Bronchial epithelial cell (primary cell): Measurements from ENCODE around the gene DENND1A. TPM values are rescaled to one million over a fixed set of nuclear protein-coding genes. Genes with fewer than 3 reads are reported as not detected.

Source experiments
- DNase-seq: peaks from one replicate; pipeline ENCODE4 v3.0.0-alpha.2; 2010; ENCODE audit warnings: low read depth
- FAIRE-seq: peaks from 2 replicates; lab custom pipeline; 2011; peaks lifted over from hg19 to GRCh38; lab: Jason Lieb, UNC
- H3K27me3 ChIP-seq: 2 replicates; pipeline ENCODE4 v1.5.1; 2011; ENCODE audit warnings: low read length; ENCODE audit not compliant: control insufficient read depth, insufficient read depth
- H3K36me3 ChIP-seq: 2 replicates; pipeline ENCODE4 v1.5.1; 2011; ENCODE audit warnings: low read length; ENCODE audit not compliant: control insufficient read depth, insufficient read depth
- H3K4me3 ChIP-seq: 2 replicates; pipeline ENCODE4 v1.5.1; 2011; ENCODE audit warnings: mild to moderate bottlenecking, low read depth, low read length, control low read depth
- CTCF ChIP-seq: IDR thresholded peaks from 2 replicates; pipeline ENCODE4 v1.5.1; 2011; ENCODE audit warnings: mild to moderate bottlenecking, moderate library complexity, low read length, control low read depth, inconsistent platforms; ENCODE audit not compliant: insufficient read depth, severe bottlenecking
- total RNA-seq: library from RNA; depleted of rRNA; stranded (reverse); fragments of >200 nt; gene quantifications from 2 replicates; pipeline ENCODE4 v1.2.1, GENCODE V29; 2014

The DENND1A gene
- total RNA-seq, 1 donor from 2014 or later, result 6.1 TPM

- FAIRE-seq, result no peak
- no peak for TF ChIP-seq CTCF
- no peak overlapping the region for H3K4me3 ChIP-seq
- DNase-seq, result no peak
- H3K27me3 ChIP-seq, result no peaks in the 10 kb centered on the region
- no peaks in the 10 kb centered on the region for H3K36me3 ChIP-seq
These were observed 216.6 kb downstream of the DENND1A start for GRCh38 chr9:123713282-123713681.

GRCh38 chr9:123712399-123712798 lies 217.5 kb downstream of the DENND1A start:
- no peak for TF ChIP-seq CTCF
- DNase-seq (peak; percentile 13), FAIRE-seq (no peak)
- Histone ChIP-seq H3K4me3 (no peak overlapping the region), H3K36me3 (no peaks in the 10 kb centered on the region), H3K27me3 (no peaks in the 10 kb centered on the region)

- FAIRE-seq (no peak), DNase-seq (peak; percentile 62)
- no peak overlapping the region for H3K4me3 ChIP-seq
- H3K36me3 ChIP-seq, result no peaks in the 10 kb centered on the region
- TF ChIP-seq CTCF, result no peak
- H3K27me3 ChIP-seq, result no peaks in the 10 kb centered on the region
These were observed 219.6 kb downstream of the DENND1A start for GRCh38 chr9:123710299-123710698.

- DNase-seq (no peak), FAIRE-seq (no peak)
- H3K36me3 ChIP-seq, result no peaks in the 10 kb centered on the region
- H3K4me3 ChIP-seq, result no peak overlapping the region
- H3K27me3 ChIP-seq, result no peaks in the 10 kb centered on the region
- no peak for TF ChIP-seq CTCF
These were observed 227.4 kb downstream of the DENND1A start for GRCh38 chr9:123702483-123702882.

- Histone ChIP-seq H3K27me3 (no peaks in the 10 kb centered on the region), H3K36me3 (no peaks in the 10 kb centered on the region), H3K4me3 (no peak overlapping the region)
- DNase-seq (no peak), FAIRE-seq (no peak)
- TF ChIP-seq CTCF, result no peak
These were observed 232.2 kb downstream of the DENND1A start for GRCh38 chr9:123697686-123698085.

- FAIRE-seq, result no peak
These were observed 233.4 kb downstream of the DENND1A start for GRCh38 chr9:123696476-123696875.

More at GRCh38 chr9:123696476-123696875, 233.4 kb downstream of the DENND1A start:
- no peak for TF ChIP-seq CTCF
- DNase-seq, result no peak
- Histone ChIP-seq H3K4me3 (no peak overlapping the region), H3K36me3 (no peaks in the 10 kb centered on the region), H3K27me3 (no peaks in the 10 kb centered on the region)
